22Rv1 (cell line): ENCODE measurements around the gene SPECC1.

Experiments used
- CTCF ChIP-seq: fragments of 450-650 bp; IDR thresholded peaks from 2 replicates; pipeline ENCODE4 v1.5.1; 2017; ENCODE audit warnings: mild to moderate bottlenecking
- ZFX ChIP-seq: fragments of 450-650 bp; IDR thresholded peaks from 2 replicates; pipeline ENCODE4 v1.6.1; 2017; ENCODE audit warnings: antibody characterized with exemption, borderline replicate concordance

- TF ChIP-seq CTCF (no peak), ZFX (no peak)
Observed at GRCh38 chr17:19975601-19976000, 33.6 kb upstream of the SPECC1 start.
